ENCODE measurements around the gene AOPEP. TPM values are rescaled to one million over a fixed set of nuclear protein-coding genes. Genes with fewer than 3 reads are reported as not detected.
A peak's percentile ranks its signal among the peaks of the same experiment; 100 is the strongest.

AOPEP gene
- polyA plus RNA-seq, 6 donors from 2014 or later: 5.2 to 11.8 (median 8.2) TPM

GRCh38 chr9:95118596-95118995, 392.1 kb downstream of the AOPEP start:
- no peaks in the 10 kb centered on the region for H3K27me3 Mint-ChIP-seq
- no peaks in the 10 kb centered on the region for H3K4me1 Mint-ChIP-seq
- ATAC-seq (ENCODE audit: low read depth in 2 of 2): no peak
- no peaks in the 10 kb centered on the region for H3K9me3 Mint-ChIP-seq
- DNase-seq: no peak
- H3K4me3 Mint-ChIP-seq: no peak overlapping the region
- peaks cover 0 to 6% of the 10 kb centered on the region in 2 donors for H3K36me3 Mint-ChIP-seq
- no peak overlapping the region for H3K27ac Mint-ChIP-seq

- DNase-seq: no peak
- H3K27ac Mint-ChIP-seq: peak overlapping the region in 1 of 6 donors; percentile 24
- no peak overlapping the region for H3K4me3 Mint-ChIP-seq
- no peak for ATAC-seq (ENCODE audit: low read depth in 2 of 2)
- peaks cover 0 to 11% of the 10 kb centered on the region in 2 donors for H3K36me3 Mint-ChIP-seq
- no peaks in the 10 kb centered on the region for H3K4me1 Mint-ChIP-seq
- no peaks in the 10 kb centered on the region for H3K27me3 Mint-ChIP-seq
- H3K9me3 Mint-ChIP-seq: no peaks in the 10 kb centered on the region
These were observed 394.4 kb downstream of the AOPEP start for GRCh38 chr9:95120781-95121370.

- no peak for ATAC-seq (ENCODE audit: low read depth in 2 of 2)
- no peak overlapping the region for H3K27ac Mint-ChIP-seq
- no peaks in the 10 kb centered on the region for H3K27me3 Mint-ChIP-seq
These were observed 398.3 kb downstream of the AOPEP start for GRCh38 chr9:95124582-95125367.

GRCh38 chr9:95125652-95126051, 399.2 kb downstream of the AOPEP start:
- no peaks in the 10 kb centered on the region for H3K27me3 Mint-ChIP-seq
- no peak for DNase-seq
- H3K9me3 Mint-ChIP-seq: no peaks in the 10 kb centered on the region

More at GRCh38 chr9:95124582-95125367, 398.3 kb downstream of the AOPEP start:
- Mint-ChIP-seq H3K9me3 (no peaks in the 10 kb centered on the region), H3K36me3 (peaks cover 0 to 11% of the 10 kb centered on the region in 2 donors), H3K4me1 (peaks cover 0 to 4% (median 0%) of the 10 kb centered on the region in 3 donors), H3K4me3 (no peak overlapping the region)
- DNase-seq: no peak

GRCh38 chr9:95126739-95127138, 400.2 kb downstream of the AOPEP start:
- DNase-seq: no peak
- ATAC-seq (ENCODE audit: low read depth in 2 of 2): no peak
- H3K9me3 Mint-ChIP-seq: no peaks in the 10 kb centered on the region
- peak overlapping the region in 1 of 6 donors; percentile 14 for H3K27ac Mint-ChIP-seq
- no peak overlapping the region for H3K4me3 Mint-ChIP-seq
- no peaks in the 10 kb centered on the region for H3K27me3 Mint-ChIP-seq
- peaks cover 0 to 16% of the 10 kb centered on the region in 2 donors for H3K36me3 Mint-ChIP-seq
- H3K4me1 Mint-ChIP-seq: peaks cover 0 to 4% (median 0%) of the 10 kb centered on the region in 3 donors

More at GRCh38 chr9:95125652-95126051, 399.2 kb downstream of the AOPEP start:
- Mint-ChIP-seq H3K4me1 (peaks cover 0 to 4% (median 0%) of the 10 kb centered on the region in 3 donors), H3K4me3 (no peak overlapping the region), H3K27ac (no peak overlapping the region), H3K36me3 (peaks cover 0 to 16% of the 10 kb centered on the region in 2 donors)
- ATAC-seq (ENCODE audit: low read depth in 2 of 2): no peak

- Mint-ChIP-seq H3K27me3 (no peaks in the 10 kb centered on the region), H3K9me3 (no peaks in the 10 kb centered on the region), H3K4me3 (peak overlapping the region in 1 of 8 donors; percentile 30), H3K4me1 (peaks cover 0 to 4% (median 0%) of the 10 kb centered on the region in 3 donors), H3K27ac (peak overlapping the region in 2 of 6 donors; percentile 29 to 62), H3K36me3 (peaks cover 0 to 10% of the 10 kb centered on the region in 2 donors)
- ATAC-seq (ENCODE audit: low read depth in 2 of 2) (peak; percentile 63 to 69), DNase-seq (peak; percentile 38)
These were observed 401.0 kb downstream of the AOPEP start for GRCh38 chr9:95127249-95128176.

- Mint-ChIP-seq H3K27ac (no peak overlapping the region), H3K4me1 (peaks cover 0 to 4% (median 0%) of the 10 kb centered on the region in 3 donors), H3K9me3 (no peaks in the 10 kb centered on the region), H3K27me3 (no peaks in the 10 kb centered on the region), H3K36me3 (peaks cover 0 to 12% of the 10 kb centered on the region in 2 donors), H3K4me3 (no peak overlapping the region)
- DNase-seq (no peak), ATAC-seq (ENCODE audit: low read depth in 2 of 2) (no peak)
These were observed 401.7 kb downstream of the AOPEP start for GRCh38 chr9:95128177-95128524.

GRCh38 chr9:95129476-95130291, 403.2 kb downstream of the AOPEP start:
- ATAC-seq (ENCODE audit: low read depth in 2 of 2) (no peak), DNase-seq (no peak)
- H3K4me3 Mint-ChIP-seq: peak overlapping the region in 1 of 8 donors; percentile 1
- H3K9me3 Mint-ChIP-seq: no peaks in the 10 kb centered on the region
- H3K36me3 Mint-ChIP-seq: peaks cover 0 to 10% of the 10 kb centered on the region in 2 donors
- H3K27me3 Mint-ChIP-seq: no peaks in the 10 kb centered on the region
- H3K4me1 Mint-ChIP-seq: peaks cover 0 to 4% (median 0%) of the 10 kb centered on the region in 3 donors
- H3K27ac Mint-ChIP-seq: peak overlapping the region in 1 of 6 donors; percentile 9

GRCh38 chr9:95130484-95130883, 404.0 kb downstream of the AOPEP start:
- Mint-ChIP-seq H3K27me3 (no peaks in the 10 kb centered on the region), H3K36me3 (peaks cover 0 to 15% of the 10 kb centered on the region in 2 donors), H3K4me1 (peaks cover 0 to 4% (median 0%) of the 10 kb centered on the region in 3 donors), H3K9me3 (no peaks in the 10 kb centered on the region), H3K27ac (no peak overlapping the region), H3K4me3 (no peak overlapping the region)
- ATAC-seq (ENCODE audit: low read depth in 2 of 2): no peak
- no peak for DNase-seq

- Mint-ChIP-seq H3K4me3 (peak overlapping the region in 1 of 8 donors; percentile 1), H3K27me3 (no peaks in the 10 kb centered on the region), H3K9me3 (no peaks in the 10 kb centered on the region), H3K4me1 (peaks cover 0 to 4% (median 0%) of the 10 kb centered on the region in 3 donors), H3K27ac (peak overlapping the region in 2 of 6 donors; percentile 3 to 83), H3K36me3 (peaks cover 0 to 15% of the 10 kb centered on the region in 2 donors)
- DNase-seq: peak; percentile 29
- ATAC-seq (ENCODE audit: low read depth in 2 of 2): no peak
These were observed 404.8 kb downstream of the AOPEP start for GRCh38 chr9:95131023-95131943.

- H3K9me3 Mint-ChIP-seq: no peaks in the 10 kb centered on the region
- ATAC-seq (ENCODE audit: low read depth in 2 of 2) (no peak), DNase-seq (no peak)
- no peaks in the 10 kb centered on the region for H3K27me3 Mint-ChIP-seq
- H3K36me3 Mint-ChIP-seq: peaks cover 6 to 15% of the 10 kb centered on the region in 2 donors
- peaks cover 0 to 2% (median 0%) of the 10 kb centered on the region in 3 donors for H3K4me1 Mint-ChIP-seq
- H3K27ac Mint-ChIP-seq: no peak overlapping the region
- no peak overlapping the region for H3K4me3 Mint-ChIP-seq
These were observed 406.1 kb downstream of the AOPEP start for GRCh38 chr9:95132366-95133324.
